Common myeloid progenitor, CD34-positive (primary cell): ENCODE results near the gene GALK1.

ENCODE experiments used
- CTCF ChIA-PET: fragments of 350-600 bp; sonication (Branson Sonifier 250); formaldehyde crosslinking; loops from one replicate; lab custom pipeline; 2021; ENCODE audit warnings: antibody characterized with exemption; lab: Charles Lee
- POLR2A ChIA-PET: fragments of 350-600 bp; sonication (Branson Sonifier 250); formaldehyde crosslinking; loops from one replicate; lab custom pipeline; 2021; ENCODE audit warnings: antibody characterized with exemption; lab: Charles Lee
- DNase-seq, 3 donors: peaks; one replicate each; pipeline versions ENCODE4 v3.0.0 to v3.0.0-alpha.2; 2013
- H3K27ac ChIP-seq, 2 experiments: 1 replicate in 1 of 2; 2 replicates in 1 of 2; pipeline ENCODE4 v1.7.0; 2013; ENCODE audit warnings: inconsistent platforms in 2 of 2, low read length in 2 of 2, mild to moderate bottlenecking in 2 of 2, low read depth in 1 of 2, moderate library complexity in 1 of 2; ENCODE audit not compliant: severe bottlenecking in 2 of 2, insufficient read depth in 1 of 2, poor library complexity in 1 of 2
- H3K27me3 ChIP-seq, 5 experiments: replicated peaks in 2 of 5; 1 replicate in 3 of 5; 2 replicates in 2 of 5; pipeline versions ENCODE4 v1.6.1 to v1.7.0; 2013; ENCODE audit warnings: low read length in 4 of 5, mild to moderate bottlenecking in 2 of 5, moderate library complexity in 2 of 5, inconsistent platforms in 1 of 5; ENCODE audit not compliant: insufficient read depth in 5 of 5, control insufficient read depth in 4 of 5
- H3K36me3 ChIP-seq, 4 experiments: 1 replicate in 2 of 4; 2 replicates in 2 of 4; pipeline versions ENCODE4 v1.6.1 to v1.7.0; 2013; ENCODE audit warnings: low read length in 3 of 4, control low read depth in 1 of 4, mild to moderate bottlenecking in 1 of 4; ENCODE audit not compliant: control insufficient read depth in 4 of 4, insufficient read depth in 4 of 4
- H3K4me1 ChIP-seq, 4 experiments: 1 replicate in 3 of 4; 2 replicates in 1 of 4; pipeline versions ENCODE4 v1.6.1 to v1.7.1; 2013; ENCODE audit warnings: low read length in 3 of 4, mild to moderate bottlenecking in 3 of 4, control low read depth in 1 of 4, inconsistent platforms in 1 of 4, moderate library complexity in 1 of 4; ENCODE audit not compliant: control insufficient read depth in 4 of 4, insufficient read depth in 4 of 4; ENCODE audit errors: control extremely low read depth in 1 of 4
- H3K4me3 ChIP-seq, 7 experiments: 1 replicate in 4 of 7; 2 replicates in 3 of 7; pipeline versions ENCODE4 v1.5.1 to v1.7.0; 2013; ENCODE audit warnings: mild to moderate bottlenecking in 7 of 7, low read length in 6 of 7, moderate library complexity in 6 of 7, inconsistent platforms in 2 of 7, low read depth in 2 of 7, control low read depth in 1 of 7; ENCODE audit not compliant: insufficient read depth in 4 of 7, control insufficient read depth in 1 of 7; ENCODE audit errors: extremely low read depth in 1 of 7
- H3K9me3 ChIP-seq, 5 experiments: 1 replicate in 4 of 5; 2 replicates in 1 of 5; pipeline versions ENCODE4 v1.6.1 to v1.7.1; 2013; ENCODE audit warnings: low read length in 4 of 5, mild to moderate bottlenecking in 2 of 5, inconsistent platforms in 1 of 5, low read depth in 1 of 5, moderate library complexity in 1 of 5; ENCODE audit not compliant: control insufficient read depth in 4 of 5, insufficient read depth in 2 of 5; ENCODE audit errors: control extremely low read depth in 1 of 5
- WGBS: methylation state at CpG from one replicate; pipeline ENCODE4 v1.1.5; 2013; ENCODE audit not compliant: insufficient coverage; 5-methylcytosine and 5-hydroxymethylcytosine counted together

GALK1 gene

DNA sequence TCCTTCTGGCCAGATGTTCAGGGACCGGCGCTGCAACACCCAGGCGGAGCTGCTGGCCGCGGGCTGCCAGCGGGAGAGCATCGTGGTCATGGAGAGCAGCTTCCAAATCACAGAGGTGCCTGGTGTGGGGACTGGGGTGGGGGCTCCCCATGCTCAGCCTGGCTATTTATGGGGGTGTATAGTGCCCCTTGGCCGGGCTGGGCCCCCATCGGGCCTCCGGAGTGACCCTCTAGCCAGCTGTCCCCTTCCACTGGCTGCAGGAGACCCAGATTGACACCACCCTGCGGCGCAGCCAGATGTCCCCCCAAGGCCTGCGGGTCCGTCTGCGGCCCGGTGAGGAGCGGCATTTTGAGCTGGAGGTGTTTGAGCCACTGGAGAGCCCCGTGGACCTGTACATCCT lies 37.6 kb downstream of the GALK1 start:
- no peak overlapping the region for H3K27ac ChIP-seq
- no peak overlapping the region for H3K4me3 ChIP-seq
- H3K36me3 ChIP-seq: no peaks in the 10 kb centered on the region
- CTCF ChIA-PET: interaction anchor here (0.6 to 8.4 kb wide), 6 partner anchors 13 to 624 kb away, joined by 3 to 41 read pairs (median 3); no protein-coding TSS in a partner anchor
- whole genome bisulfite sequencing: 93% methylated on average over 14 of the region's 18 CpGs
- H3K9me3 ChIP-seq: no peaks in the 10 kb centered on the region
- no peak for DNase-seq
- H3K27me3 ChIP-seq: no peaks in the 10 kb centered on the region
- POLR2A ChIA-PET: no interaction called here
- H3K4me1 ChIP-seq: no peaks in the 10 kb centered on the region

DNA sequence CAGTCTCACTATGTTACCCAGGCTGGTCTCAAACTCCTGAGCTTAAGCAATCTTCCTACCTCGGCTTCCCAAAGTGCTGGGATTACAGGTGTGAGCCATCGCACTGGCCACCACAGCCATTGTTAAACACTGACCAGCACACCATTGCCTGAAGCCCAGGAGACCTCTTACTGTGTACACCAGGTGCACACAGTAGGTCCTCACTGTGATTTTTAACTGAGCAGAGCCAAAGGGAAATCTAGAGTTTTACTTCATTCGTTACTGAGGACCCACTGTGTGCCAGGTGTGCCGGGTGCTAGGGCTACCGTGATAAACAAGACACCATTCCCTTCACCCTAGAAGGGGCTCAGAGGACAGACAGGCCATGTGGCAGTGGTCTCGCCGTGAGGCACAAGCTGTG lies 39.5 kb downstream of the GALK1 start:
- no peak for DNase-seq
- H3K27me3 ChIP-seq: peaks cover 0 to 9% (median 5%) of the 10 kb centered on the region in 5 experiments
- POLR2A ChIA-PET: no interaction called here
- WGBS: 97% methylated on average over 7 of the region's 7 CpGs
- no peak overlapping the region for H3K27ac ChIP-seq
- peaks cover 0 to 10% (median 7%) of the 10 kb centered on the region in 4 experiments for H3K4me1 ChIP-seq
- no peak overlapping the region for H3K4me3 ChIP-seq
- CTCF ChIA-PET: interaction anchor here (1.1 to 8.4 kb wide), 8 partner anchors 9 to 92 kb away, joined by 3 to 41 read pairs (median 4); partner anchors contain the start of gene SMIM5
- H3K36me3 ChIP-seq: no peaks in the 10 kb centered on the region
- no peaks in the 10 kb centered on the region for H3K9me3 ChIP-seq

DNA sequence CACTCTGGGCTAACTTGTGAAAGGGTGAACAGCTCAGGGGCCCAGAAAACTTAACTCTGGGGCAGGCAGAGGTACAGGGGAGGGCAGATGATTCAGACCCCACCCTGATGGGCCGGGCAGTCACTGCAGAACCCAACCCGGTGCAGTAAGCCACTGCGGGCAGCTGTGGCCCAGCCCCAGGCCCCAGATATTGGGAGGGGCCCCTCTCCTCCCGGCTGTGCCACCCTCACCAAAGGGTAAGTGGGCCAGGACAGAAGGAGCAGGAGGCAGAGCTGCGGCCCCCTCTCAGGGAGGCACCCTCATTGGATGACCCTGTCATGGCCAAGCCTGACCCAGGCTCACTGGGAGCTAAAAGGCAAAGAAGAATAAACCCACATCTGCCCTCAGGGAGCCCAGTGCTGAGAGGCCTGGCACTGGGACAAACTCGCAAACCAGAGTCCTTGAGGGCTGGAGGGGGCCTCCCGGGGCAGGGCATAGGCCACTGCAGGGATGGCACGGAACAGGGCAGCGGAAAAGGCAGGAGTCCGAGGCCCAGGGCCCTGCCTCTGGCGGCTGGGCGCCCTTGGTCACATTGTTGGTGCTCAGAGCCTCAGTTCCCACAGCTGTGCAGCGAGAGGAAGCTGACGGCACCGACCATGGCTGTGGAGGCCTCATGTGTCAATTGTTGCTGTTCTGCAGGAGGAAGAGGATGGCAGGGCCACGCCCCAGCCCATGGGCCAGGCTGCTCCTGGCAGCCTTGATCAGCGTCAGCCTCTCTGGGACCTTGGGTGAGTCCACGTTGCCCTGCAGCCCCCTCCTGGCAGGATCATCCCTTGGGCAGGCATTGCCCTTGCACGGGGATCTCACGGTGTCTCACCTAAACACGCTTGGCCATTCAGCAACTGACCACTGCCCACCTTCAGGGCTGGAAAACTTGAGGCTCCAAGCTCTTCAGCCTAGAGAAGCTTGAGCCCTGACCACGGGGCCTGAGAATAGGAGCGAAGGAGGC lies 40.7 kb downstream of the GALK1 start:
- CTCF ChIA-PET: interaction anchor here (1.1 to 1.3 kb wide), 3 partner anchors 24 to 44 kb away, joined by 3 to 5 read pairs (median 4); no protein-coding TSS in a partner anchor
- POLR2A ChIA-PET: no interaction called here
- 95% methylated on average over 21 of the region's 23 CpGs for WGBS

DNA sequence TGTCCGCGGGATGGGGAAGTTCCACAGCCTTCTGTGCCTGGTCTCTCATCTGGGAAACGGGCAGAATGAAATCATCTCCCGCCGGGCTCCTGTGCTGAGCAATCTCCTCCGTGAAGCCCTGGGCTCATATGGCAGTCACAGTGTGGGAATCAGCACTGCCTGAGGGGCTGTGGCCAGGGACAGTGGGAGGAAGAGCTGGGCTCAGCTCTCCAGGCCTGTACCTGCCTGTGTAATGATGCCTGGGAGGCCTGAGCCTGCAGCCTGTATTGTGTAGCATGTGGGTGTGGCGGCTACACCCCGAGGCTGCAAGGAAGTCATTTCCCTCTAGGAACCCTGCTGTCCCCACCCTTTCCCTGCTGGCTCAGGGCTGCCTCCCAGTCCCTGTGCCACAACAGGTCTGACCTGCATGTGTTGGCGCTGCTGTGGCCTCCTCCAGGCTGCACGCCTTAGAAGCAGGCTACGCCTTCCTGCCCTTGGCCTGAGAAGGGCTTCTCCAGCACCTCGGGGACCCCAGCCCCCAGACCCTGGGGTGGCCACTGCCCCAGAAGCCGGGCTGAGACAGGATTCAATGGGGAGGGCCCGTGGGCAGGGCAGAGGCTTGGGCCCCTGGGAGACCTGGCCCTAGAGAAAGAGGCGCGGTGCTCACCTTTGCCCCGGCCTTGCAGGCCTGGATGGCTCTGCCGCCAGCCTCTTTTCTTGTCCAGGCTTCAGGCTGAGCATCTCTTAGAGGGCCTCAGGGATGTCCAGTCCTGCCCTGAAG lies 41.6 kb downstream of the GALK1 start:
- ChIA-PET CTCF (interaction anchor here (1.3 kb wide), 1 partner anchor 26 kb away, joined by 4 read pairs; no protein-coding TSS in a partner anchor), POLR2A (no interaction called here)
- Histone ChIP-seq H3K9me3 (no peaks in the 10 kb centered on the region), H3K36me3 (no peaks in the 10 kb centered on the region), H3K4me3 (no peak overlapping the region), H3K4me1 (peaks cover 0 to 10% (median 8%) of the 10 kb centered on the region in 4 experiments), H3K27me3 (peaks cover 0 to 23% (median 20%) of the 10 kb centered on the region in 5 experiments), H3K27ac (no peak overlapping the region)
- WGBS: 91% methylated on average over 16 of the region's 18 CpGs
- no peak for DNase-seq

More for the DNA sequence above, 40.7 kb downstream of the GALK1 start:
- Histone ChIP-seq H3K4me1 (peaks cover 0 to 10% (median 8%) of the 10 kb centered on the region in 4 experiments), H3K27ac (no peak overlapping the region), H3K36me3 (no peaks in the 10 kb centered on the region), H3K4me3 (no peak overlapping the region), H3K27me3 (peaks cover 0 to 20% (median 15%) of the 10 kb centered on the region in 5 experiments), H3K9me3 (no peaks in the 10 kb centered on the region)
- DNase-seq: no peak

DNA sequence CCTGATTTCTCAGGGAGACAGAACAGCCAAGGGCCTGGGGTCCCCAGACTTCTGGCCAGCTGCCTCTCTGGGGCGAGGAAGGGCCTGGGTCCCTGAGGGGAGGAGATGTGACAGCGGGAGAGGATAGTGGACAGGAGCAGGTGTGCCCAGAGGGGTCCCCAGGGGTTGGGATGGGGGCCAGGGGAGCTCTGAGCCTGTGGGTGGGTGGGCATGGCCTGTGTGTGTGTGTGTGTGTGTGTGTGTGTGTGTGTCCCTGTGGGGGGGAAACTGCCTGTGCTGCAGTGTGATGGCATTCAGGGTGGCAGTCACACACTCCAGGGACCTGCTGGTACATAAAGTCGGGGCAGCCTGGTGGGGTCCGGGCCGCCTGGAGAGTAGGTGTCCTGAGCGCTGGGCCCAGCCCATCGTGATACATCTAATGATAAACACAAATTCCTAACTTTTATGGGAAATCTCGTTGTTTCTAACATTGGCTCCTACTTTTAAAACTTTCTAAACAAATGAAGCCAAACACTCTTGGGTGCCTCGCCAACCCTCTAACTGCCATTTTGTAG lies 42.4 kb downstream of the GALK1 start:
- no peaks in the 10 kb centered on the region for H3K9me3 ChIP-seq
- H3K4me3 ChIP-seq: no peak overlapping the region
- no peaks in the 10 kb centered on the region for H3K36me3 ChIP-seq
- H3K4me1 ChIP-seq: peaks cover 0 to 10% (median 8%) of the 10 kb centered on the region in 4 experiments
- H3K27ac ChIP-seq: no peak overlapping the region
- CTCF ChIA-PET: interaction anchor here (1.0 to 1.1 kb wide), 2 partner anchors 16 to 41 kb away, joined by 3 to 5 read pairs; no protein-coding TSS in a partner anchor
- POLR2A ChIA-PET: no interaction called here
- 96% methylated on average over 8 of the region's 9 CpGs for WGBS
- no peak for DNase-seq
- peaks cover 0 to 24% (median 20%) of the 10 kb centered on the region in 5 experiments for H3K27me3 ChIP-seq

DNA sequence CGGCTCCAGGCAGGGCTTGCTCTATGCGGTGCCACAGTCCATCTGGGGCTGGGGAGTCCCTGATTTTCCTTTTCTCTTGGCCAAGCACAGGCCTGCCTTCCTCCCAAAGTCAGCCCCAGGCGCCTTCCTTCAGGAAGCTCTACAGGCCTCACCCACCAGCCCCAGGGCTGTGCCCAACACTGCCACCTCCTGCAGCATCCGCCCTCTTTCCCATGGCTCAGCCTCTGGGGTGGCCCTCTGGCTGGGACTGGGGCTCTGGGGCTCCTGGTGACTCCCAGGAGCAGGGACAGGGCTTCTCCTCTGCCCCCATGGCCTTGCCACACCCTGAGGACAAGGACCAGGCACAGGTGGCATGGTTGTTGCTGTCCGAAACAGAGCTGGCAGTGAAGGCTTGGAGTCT lies 42.9 kb downstream of the GALK1 start:
- Histone ChIP-seq H3K27me3 (peaks cover 0 to 24% (median 20%) of the 10 kb centered on the region in 5 experiments), H3K27ac (no peak overlapping the region), H3K9me3 (no peaks in the 10 kb centered on the region), H3K4me3 (no peak overlapping the region), H3K4me1 (peaks cover 0 to 10% (median 8%) of the 10 kb centered on the region in 4 experiments), H3K36me3 (no peaks in the 10 kb centered on the region)
- no peak for DNase-seq
- ChIA-PET CTCF (interaction anchor here (1.0 to 1.5 kb wide), 3 partner anchors 16 to 40 kb away, joined by 3 to 5 read pairs (median 3); no protein-coding TSS in a partner anchor), POLR2A (no interaction called here)
- 98% methylated on average over 5 of the region's 5 CpGs for WGBS
